Epithelial cell of proximal tubule (primary cell): ENCODE data around the gene GMPR. TPM values are rescaled to one million over a fixed set of nuclear protein-coding genes. Genes with fewer than 3 reads are reported as not detected.

Source experiments
- DNase-seq: peaks from one replicate; pipeline ENCODE4 v3.0.0-alpha.2; 2011; ENCODE audit warnings: low read depth
- H3K4me3 ChIP-seq: 2 replicates; pipeline ENCODE4 v1.5.1; 2011; ENCODE audit warnings: low read depth, mild to moderate bottlenecking, low read length
- CTCF ChIP-seq: conservative IDR thresholded peaks from 2 replicates; pipeline ENCODE4 v1.5.1; 2012; ENCODE audit warnings: low read depth, mild to moderate bottlenecking, low read length
- total RNA-seq: library from RNA; depleted of rRNA; stranded (reverse); fragments of >200 nt; gene quantifications from 2 replicates; pipeline ENCODE4 v1.2.3, GENCODE V29; 2015

Gene GMPR
- total RNA-seq, 1 donor from 2014 or later, result 0.81 TPM

- TF ChIP-seq CTCF, result no peak
- no peak for DNase-seq
- H3K4me3 ChIP-seq, result no peak overlapping the region
These were observed 11.6 kb downstream of the GMPR start for GRCh38 chr6:16249971-16250370.

GRCh38 chr6:16251706-16252105, 13.3 kb downstream of the GMPR start:
- H3K4me3 ChIP-seq, result no peak overlapping the region
- no peak for DNase-seq
- TF ChIP-seq CTCF, result no peak

- no peak overlapping the region for H3K4me3 ChIP-seq
- DNase-seq, result no peak
- no peak for TF ChIP-seq CTCF
These were observed 14.4 kb downstream of the GMPR start for GRCh38 chr6:16252686-16253299.

GRCh38 chr6:16253399-16254144, 15.2 kb downstream of the GMPR start:
- no peak for DNase-seq
- no peak overlapping the region for H3K4me3 ChIP-seq
- no peak for TF ChIP-seq CTCF

- DNase-seq, result no peak
- H3K4me3 ChIP-seq, result no peak overlapping the region
- TF ChIP-seq CTCF, result no peak
These were observed 16.1 kb downstream of the GMPR start for GRCh38 chr6:16254535-16254934.

- no peak overlapping the region for H3K4me3 ChIP-seq
- TF ChIP-seq CTCF, result no peak
- no peak for DNase-seq
These were observed 18.4 kb downstream of the GMPR start for GRCh38 chr6:16256781-16257180.

GRCh38 chr6:16257999-16258708, 19.8 kb downstream of the GMPR start:
- TF ChIP-seq CTCF, result no peak
- H3K4me3 ChIP-seq, result no peak overlapping the region
- DNase-seq, result no peak
